HG03139 (cell line): ENCODE results near the gene DGAT2.
"Not testable (repeated sequence)": the region's sequence is repeated elsewhere in the genome, so short reads cannot be mapped to it uniquely, and the experiment has no call there.

Experiments
- ATAC-seq: cut with Tn5 transposase; IDR thresholded peaks from one replicate; pipeline ENCODE4 v1.9.1; 2021; ENCODE audit not compliant: unreplicated experiment

Gene DGAT2

GRCh38 chr11:75748729-75749273, 19.8 kb upstream of the DGAT2 start:
- ATAC-seq = not testable (repeated sequence)

GRCh38 chr11:75754933-75755332, 13.6 kb upstream of the DGAT2 start:
- not testable (repeated sequence) for ATAC-seq

GRCh38 chr11:75757651-75758050, 10.9 kb upstream of the DGAT2 start:
- no peak for ATAC-seq

- ATAC-seq = no peak
Measured at GRCh38 chr11:75759832-75760231, 8.7 kb upstream of the DGAT2 start.

GRCh38 chr11:75760243-75760642, 8.3 kb upstream of the DGAT2 start:
- no peak for ATAC-seq

GRCh38 chr11:75760710-75761493, 7.7 kb upstream of the DGAT2 start:
- ATAC-seq = no peak

- ATAC-seq = no peak
Measured at GRCh38 chr11:75762158-75762557, 6.4 kb upstream of the DGAT2 start.

- ATAC-seq = no peak
Measured at GRCh38 chr11:75762885-75763284, 5.7 kb upstream of the DGAT2 start.

- ATAC-seq = no peak
Measured at GRCh38 chr11:75763846-75764245, 4.7 kb upstream of the DGAT2 start.

GRCh38 chr11:75765116-75765515, 3.5 kb upstream of the DGAT2 start:
- ATAC-seq = no peak

GRCh38 chr11:75766443-75767227, 1.9 kb upstream of the DGAT2 start:
- ATAC-seq = no peak

GRCh38 chr11:75767228-75767572, 1.4 kb upstream of the DGAT2 start:
- ATAC-seq = no peak

- ATAC-seq = no peak
Measured at GRCh38 chr11:75767793-75768111, 826 bp upstream of the DGAT2 start.

GRCh38 chr11:75768909-75769771, 562 bp downstream of the DGAT2 start:
- ATAC-seq = no peak

- ATAC-seq = no peak
Measured at GRCh38 chr11:75770102-75770501, 1.5 kb downstream of the DGAT2 start.

- no peak for ATAC-seq
Measured at GRCh38 chr11:75771646-75772410, 3.2 kb downstream of the DGAT2 start.

GRCh38 chr11:75773595-75774353, 5.2 kb downstream of the DGAT2 start:
- peak; percentile 81 for ATAC-seq

GRCh38 chr11:75775056-75775455, 6.5 kb downstream of the DGAT2 start:
- ATAC-seq = no peak

- ATAC-seq = no peak
Measured at GRCh38 chr11:75776546-75776945, 8.0 kb downstream of the DGAT2 start.
